H9 (cell line): Measurements from ENCODE around the gene KIF27. TPM values are rescaled to one million over a fixed set of nuclear protein-coding genes. Genes with fewer than 3 reads are reported as not detected.

Source experiments
- DNase-seq: peaks from one replicate; pipeline ENCODE4 v3.0.0-alpha.2; 2017
- H2AFZ ChIP-seq: one replicate; pipeline ENCODE4 v1.6.1; 2013; ENCODE audit warnings: mild to moderate bottlenecking, low read length, control low read depth, moderate library complexity
- H2AK5ac ChIP-seq: 2 replicates; pipeline ENCODE4 v1.6.1; 2013; ENCODE audit warnings: low read length, control low read depth, mixed read lengths; ENCODE audit not compliant: insufficient read length
- H2BK120ac ChIP-seq: one replicate; pipeline ENCODE4 v1.6.1; 2013; ENCODE audit warnings: low read depth, mild to moderate bottlenecking, low read length, control low read depth, inconsistent platforms; ENCODE audit not compliant: poor library complexity, severe bottlenecking
- H2BK12ac ChIP-seq: 2 replicates; pipeline ENCODE4 v1.6.1; 2013; ENCODE audit warnings: low read length, control low read depth, mixed read lengths, low read depth; ENCODE audit not compliant: insufficient read length
- H2BK15ac ChIP-seq: 2 replicates; pipeline ENCODE4 v1.6.1; 2013; ENCODE audit warnings: low read depth, low read length, control low read depth
- H2BK20ac ChIP-seq: one replicate; pipeline ENCODE4 v1.6.1; 2013; ENCODE audit warnings: low read depth, mild to moderate bottlenecking, low read length, control low read depth, inconsistent platforms; ENCODE audit not compliant: poor library complexity, severe bottlenecking
- H2BK5ac ChIP-seq: 2 replicates; pipeline ENCODE4 v1.6.1; 2013; ENCODE audit warnings: low read length, control low read depth, mixed read lengths; ENCODE audit not compliant: insufficient read length
- H3K14ac ChIP-seq: 2 replicates; pipeline ENCODE4 v1.6.1; 2013; ENCODE audit warnings: low read length, control low read depth; ENCODE audit not compliant: insufficient read depth
- H3K18ac ChIP-seq: 2 replicates; pipeline ENCODE4 v1.6.1; 2013; ENCODE audit warnings: low read depth, mild to moderate bottlenecking, mixed read lengths, low read length, control low read depth; ENCODE audit not compliant: insufficient read length
- H3K23ac ChIP-seq: 2 replicates; pipeline ENCODE4 v1.6.1; 2013; ENCODE audit warnings: low read length, control low read depth, mixed read lengths, low read depth; ENCODE audit not compliant: insufficient read length
- H3K23me2 ChIP-seq: 2 replicates; pipeline ENCODE4 v1.6.1; 2013; ENCODE audit warnings: low read depth, mild to moderate bottlenecking, mixed read lengths, low read length, control low read depth; ENCODE audit not compliant: insufficient read length, poor library complexity, severe bottlenecking
- H3K27ac ChIP-seq: 2 replicates; pipeline ENCODE4 v1.5.1; 2013; ENCODE audit warnings: low read length, control low read depth, mixed read lengths, low read depth; ENCODE audit not compliant: insufficient read length
- H3K27me3 ChIP-seq: 2 replicates; pipeline ENCODE4 v1.6.1; 2013; ENCODE audit warnings: low read length, control low read depth, inconsistent platforms; ENCODE audit not compliant: insufficient read depth
- H3K4ac ChIP-seq: 2 replicates; pipeline ENCODE4 v1.6.1; 2013; ENCODE audit warnings: low read depth, mild to moderate bottlenecking, control low read depth, inconsistent platforms, low read length, moderate library complexity
- H3K4me1 ChIP-seq: 2 replicates; pipeline ENCODE4 v1.6.1; 2013; ENCODE audit warnings: low read length, control low read depth, inconsistent platforms; ENCODE audit not compliant: insufficient read depth
- H3K4me2 ChIP-seq: 2 replicates; pipeline ENCODE4 v1.6.1; 2013; ENCODE audit warnings: low read length, control low read depth, mixed read lengths; ENCODE audit not compliant: insufficient read length, insufficient read depth
- H3K56ac ChIP-seq: 2 replicates; pipeline ENCODE4 v1.6.1; 2013; ENCODE audit warnings: low read depth, mild to moderate bottlenecking, mixed read lengths, low read length, control low read depth; ENCODE audit not compliant: insufficient read length
- H3K79me1 ChIP-seq: 2 replicates; pipeline ENCODE4 v1.6.1; 2013; ENCODE audit warnings: low read depth, mild to moderate bottlenecking, moderate library complexity, low read length, control low read depth, inconsistent platforms; ENCODE audit not compliant: insufficient read depth, poor library complexity, severe bottlenecking
- H3K79me2 ChIP-seq: 2 replicates; pipeline ENCODE4 v1.6.1; 2013; ENCODE audit warnings: low read length, control low read depth, inconsistent platforms; ENCODE audit not compliant: insufficient read depth
- H3K9ac ChIP-seq: 2 replicates; pipeline ENCODE4 v1.6.1; 2013; ENCODE audit warnings: low read length, control low read depth, mixed read lengths; ENCODE audit not compliant: insufficient read length; ENCODE audit errors: extremely low read depth
- H3K9me3 ChIP-seq: one replicate; pipeline ENCODE4 v1.6.1; 2013; ENCODE audit warnings: low read depth, low read length, inconsistent platforms; ENCODE audit not compliant: control insufficient read depth
- H3T11ph ChIP-seq: one replicate; pipeline ENCODE4 v1.6.1; 2013; ENCODE audit warnings: mild to moderate bottlenecking, low read length, control low read depth, inconsistent platforms
- H4K20me1 ChIP-seq: one replicate; pipeline ENCODE4 v1.6.1; 2013; ENCODE audit not compliant: control insufficient read depth, insufficient read length, insufficient read depth
- H4K5ac ChIP-seq: 2 replicates; pipeline ENCODE4 v1.6.1; 2013; ENCODE audit warnings: low read depth, mild to moderate bottlenecking, mixed read lengths, low read length, control low read depth; ENCODE audit not compliant: insufficient read length
- H4K8ac ChIP-seq: replicated peaks from 2 replicates; pipeline ENCODE4 v1.6.1; 2013; ENCODE audit warnings: low read length, control low read depth, mixed read lengths, low read depth; ENCODE audit not compliant: insufficient read length
- H4K91ac ChIP-seq: 2 replicates; pipeline ENCODE4 v1.6.1; 2013; ENCODE audit warnings: low read depth, mild to moderate bottlenecking, moderate library complexity, mixed read lengths, low read length, control low read depth; ENCODE audit not compliant: insufficient read length
- H3K27ac Mint-ChIP-seq, 3 experiments: 2 replicates in 2 of 3; 3 replicates in 1 of 3; pipeline ENCODE4 v1.8.0; 2020 to 2021; ENCODE audit warnings: mixed read lengths in 3 of 3, mild to moderate bottlenecking in 1 of 3, moderate library complexity in 1 of 3
- H3K27me3 Mint-ChIP-seq: 2 replicates; pipeline ENCODE4 v1.8.0; 2021; ENCODE audit warnings: low read depth, mild to moderate bottlenecking, moderate library complexity, mixed read lengths
- H3K36me3 Mint-ChIP-seq, 3 experiments: 2 replicates in 2 of 3; 3 replicates in 1 of 3; pipeline ENCODE4 v1.8.0; 2020 to 2021; ENCODE audit warnings: low read depth in 3 of 3, mixed read lengths in 3 of 3; ENCODE audit not compliant: insufficient read depth in 1 of 3
- H3K4me1 Mint-ChIP-seq, 2 experiments: 2 replicates each; pipeline ENCODE4 v1.8.0; 2020; ENCODE audit warnings: mixed read lengths in 2 of 2
- H3K4me3 Mint-ChIP-seq, 2 experiments: 2 replicates in 1 of 2; 3 replicates in 1 of 2; pipeline ENCODE4 v1.8.0; 2020 to 2021; ENCODE audit warnings: mild to moderate bottlenecking in 2 of 2, mixed read lengths in 2 of 2, moderate library complexity in 1 of 2
- H3K9me3 Mint-ChIP-seq, 2 experiments: 2 replicates in 1 of 2; 3 replicates in 1 of 2; pipeline ENCODE4 v1.8.0; 2020; ENCODE audit warnings: mild to moderate bottlenecking in 2 of 2, mixed read lengths in 2 of 2, moderate library complexity in 1 of 2
- CTCF ChIP-seq: fragments of 200-600 bp; sonication (generic); conservative IDR thresholded peaks from 3 replicates; pipeline ENCODE4 v1.8.0; 2021; ENCODE audit warnings: antibody characterized with exemption, mild to moderate bottlenecking
- WGBS: extraction: QIAGEN DNeasy Blood & Tissue Kit; methylation state at CpG from one replicate; pipeline ENCODE4 v1.1.7; 2013; ENCODE audit warnings: missing lambda C conversion rate, low lambda C conversion rate, mixed read lengths; ENCODE audit not compliant: insufficient read length; ENCODE audit errors: extremely low coverage; 5-methylcytosine and 5-hydroxymethylcytosine counted together
- total RNA-seq: library from RNA; stranded (reverse); gene quantifications from 2 replicates; pipeline ENCODE4 v1.2.1, GENCODE V29; 2021

KIF27 gene
- total RNA-seq, 1 experiment from 2014 or later = 2.9 TPM

GRCh38 chr9:83960991-83961390 is 39.8 kb upstream of the KIF27 start:
- peaks cover 5% of the 10 kb centered on the region for H3K27me3 Mint-ChIP-seq

More at GRCh38 chr9:83960991-83961390, 39.8 kb upstream of the KIF27 start:
- Histone ChIP-seq H3K18ac (no peak overlapping the region), H4K91ac (no peak overlapping the region), H2AFZ (no peak overlapping the region), H3K79me2 (no peaks in the 10 kb centered on the region), H2BK5ac (no peak overlapping the region), H2BK20ac (no peak overlapping the region), H3K4ac (no peak overlapping the region), H3K14ac (no peak overlapping the region), H3K4me1 (no peaks in the 10 kb centered on the region; the same call in 1 of the 2 replicates), H3K23me2 (peaks cover 5% of the 10 kb centered on the region), H3K56ac (no peak overlapping the region), H2AK5ac (no peak overlapping the region), H3K79me1 (no peaks in the 10 kb centered on the region), H3T11ph (no peak overlapping the region), H3K27ac (no peak overlapping the region), H3K23ac (no peak overlapping the region), H3K27me3 (no peaks in the 10 kb centered on the region), H3K9ac (no peak overlapping the region), H3K9me3 (no peaks in the 10 kb centered on the region), H2BK120ac (no peak overlapping the region), H4K8ac (no peak overlapping the region), H4K20me1 (no peaks in the 10 kb centered on the region), H3K4me2 (no peak overlapping the region), H2BK12ac (no peak overlapping the region), H4K5ac (no peak overlapping the region), H2BK15ac (no peak overlapping the region)
- no peaks in the 10 kb centered on the region for H3K9me3 Mint-ChIP-seq
- peaks cover 2 to 5% of the 10 kb centered on the region in 2 experiments; a peak in 2 of 4 replicates for H3K4me1 Mint-ChIP-seq
- H3K36me3 Mint-ChIP-seq = no peaks in the 10 kb centered on the region
- no CpG with 5 or more reads among the region's 5 CpGs for WGBS
- no peak overlapping the region for H3K4me3 Mint-ChIP-seq
- DNase-seq = no peak
- no peak for TF ChIP-seq CTCF
- H3K27ac Mint-ChIP-seq = no peak overlapping the region
